GM12878 (cell line): ENCODE measurements around the gene NUDT3. TPM values are rescaled to one million over a fixed set of nuclear protein-coding genes. Genes with fewer than 3 reads are reported as not detected.
A peak's percentile ranks its signal among the peaks of the same experiment; 100 is the strongest.

Source experiments
- BCLAF1 ChIP-seq: fragments of 450-650 bp; IDR thresholded peaks from 2 replicates; pipeline ENCODE4 v1.6.1; 2017; ENCODE audit warnings: antibody characterized with exemption, mild to moderate bottlenecking, moderate library complexity
- CBX5 ChIP-seq: sonication (generic); IDR thresholded peaks from 2 replicates; pipeline ENCODE4 v1.6.1; 2016; ENCODE audit warnings: low read depth, moderate library complexity, mild to moderate bottlenecking, inconsistent platforms
- CHD1 ChIP-seq: IDR thresholded peaks from 2 replicates; pipeline ENCODE4 v1.6.1; 2012; ENCODE audit warnings: low read depth, low read length, improper control_type of control experiment
- CREB1 ChIP-seq: IDR thresholded peaks from 2 replicates; pipeline ENCODE4 v1.6.1; 2012; ENCODE audit warnings: low read depth, mild to moderate bottlenecking, inconsistent platforms
- EP300 ChIP-seq, 2 experiments: fragments of 150-350 bp in 1 of 2; IDR thresholded peaks; 2 replicates each; pipeline ENCODE4 v1.6.1; 2011 to 2012; ENCODE audit warnings: low read depth in 2 of 2, low read length in 2 of 2, borderline replicate concordance in 1 of 2, improper control_type of control experiment in 1 of 2, inconsistent platforms in 1 of 2; ENCODE audit not compliant: control insufficient read depth in 1 of 2
- EZH2 ChIP-seq: IDR thresholded peaks from 2 replicates; pipeline ENCODE4 v1.6.1; 2012; ENCODE audit warnings: low read depth, mild to moderate bottlenecking, control low read depth, inconsistent platforms, low read length, borderline replicate concordance; ENCODE audit not compliant: control insufficient read depth
- GATAD2B ChIP-seq: fragments of 450-650 bp; conservative IDR thresholded peaks from 2 replicates; pipeline ENCODE4 v1.6.1; 2017; ENCODE audit warnings: low read depth, mild to moderate bottlenecking, moderate library complexity
- HCFC1 ChIP-seq: fragments of 150-350 bp; IDR thresholded peaks from 2 replicates; pipeline ENCODE4 v1.6.1; 2014; ENCODE audit warnings: low read length
- HSF1 ChIP-seq: fragments of 150-350 bp; IDR thresholded peaks from 2 replicates; pipeline ENCODE4 v1.6.1; 2014; ENCODE audit warnings: mild to moderate bottlenecking, low read depth, low read length
- IRF4 ChIP-seq: IDR thresholded peaks from 2 replicates; pipeline ENCODE4 v1.6.1; 2011; ENCODE audit warnings: low read depth, low read length
- JUNB ChIP-seq: IDR thresholded peaks from 2 replicates; pipeline ENCODE4 v1.6.1; 2016; ENCODE audit warnings: antibody characterized with exemption, mild to moderate bottlenecking
- NBN ChIP-seq: fragments of 450-650 bp; IDR thresholded peaks from 2 replicates; pipeline ENCODE4 v1.6.1; 2016
- PML ChIP-seq: IDR thresholded peaks from 2 replicates; pipeline ENCODE4 v1.6.1; 2012; ENCODE audit warnings: low read length, inconsistent platforms
- POLR2AphosphoS5 ChIP-seq: IDR thresholded peaks from 2 replicates; pipeline ENCODE4 v1.6.1; 2011; ENCODE audit warnings: mild to moderate bottlenecking, low read length, inconsistent platforms
- RFX5 ChIP-seq: IDR thresholded peaks from 2 replicates; pipeline ENCODE4 v1.6.1; 2011; ENCODE audit warnings: low read depth, low read length, improper control_type of control experiment
- TCF7 ChIP-seq: IDR thresholded peaks from 2 replicates; pipeline ENCODE4 v1.6.1; 2014; ENCODE audit warnings: antibody characterized with exemption, borderline replicate concordance
- ZBTB33 ChIP-seq: fragments of 450-650 bp; IDR thresholded peaks from 2 replicates; pipeline ENCODE4 v1.6.1; 2017; ENCODE audit warnings: mild to moderate bottlenecking
- ZNF274 ChIP-seq: IDR thresholded peaks from one replicate; pipeline ENCODE4 v1.8.0; 2011; ENCODE audit not compliant: insufficient read length, insufficient read depth
- ZNF384 ChIP-seq: IDR thresholded peaks from 2 replicates; pipeline ENCODE4 v1.6.1; 2012; ENCODE audit warnings: low read depth, mild to moderate bottlenecking, low read length, improper control_type of control experiment, borderline replicate concordance
- ZNF592 ChIP-seq: fragments of 450-650 bp; IDR thresholded peaks from 2 replicates; pipeline ENCODE4 v1.6.1; 2017; ENCODE audit warnings: mild to moderate bottlenecking, moderate library complexity
- polyA plus RNA-seq, 11 experiments: library from polyadenylated mRNA; depleted of rRNA in 4 of 11; unstranded in 6 of 11; stranded (reverse) in 5 of 11; fragments of >200 nt; fragmentation: Nextera tagmentation in 4 of 11; fragmentation: Illumina TruSeq in 1 of 11; extraction: Ambion mirVana in 4 of 11; extraction: Trizol in 1 of 11; gene quantifications; 1 replicate in 1 of 11; 2 replicates in 10 of 11; pipeline versions ENCODE4 v1.2.1 to v1.2.3, GENCODE V29; 2011 to 2016; ENCODE audit warnings: inconsistent platforms in 2 of 11, missing spikeins in 2 of 11, low read depth in 1 of 11
- total RNA-seq, 4 experiments: library from RNA; depleted of rRNA in 3 of 4; stranded (reverse); fragments of >200 nt in 3 of 4; fragmentation: Illumina TruSeq in 1 of 4; extraction: Trizol in 1 of 4; gene quantifications; 2 replicates each; pipeline versions ENCODE4 v1.2.1 to v1.2.3, GENCODE V29; 2013 to 2021

Gene NUDT3
- total and polyA plus RNA-seq, 10 of the 15 experiments (the other 5 are each of a cell fraction or from before 2014, with no cell fraction given): 2.4 to 32.3 (median 25.5) TPM

GRCh38 chr6:34425498-34426410, 33.3 kb upstream of the NUDT3 start, which contains the start of gene RPS10 (continued):
- TF ChIP-seq JUNB (no peak), ZNF592 (no peak), NBN (peak; percentile 71; the same call in 1 of the 2 replicates), PML (peak; percentile 91), TCF7 (no peak), HCFC1 (peak; percentile 51), IRF4 (no peak), POLR2AphosphoS5 (peak; percentile 98), GATAD2B (peak; percentile 30; the same call in 1 of the 2 replicates), CBX5 (no peak), ZNF274 (no peak), CHD1 (no peak), RFX5 (no peak), EP300 (IDR thresholded peaks at IDR 0.05; ENCODE audit: borderline replicate concordance in 1 of 2, control insufficient read depth in 1 of 2, low read depth in 2 of 2, low read length in 2 of 2) (peak; percentile 24 to 54; a peak in 1 of 4 replicates), ZNF384 (no peak), BCLAF1 (no peak), EZH2 (no peak), CREB1 (0 out of 2 replicates have a peak, but pooled peaks have one; percentile 37), ZBTB33 (no peak; the same call in 1 of the 2 replicates), HSF1 (no peak)
